GM23248 (cell line): ENCODE data around the gene CIROP. TPM values are rescaled to one million over a fixed set of nuclear protein-coding genes. Genes with fewer than 3 reads are reported as not detected.

Experiments used
- DNase-seq: peaks from one replicate; pipeline ENCODE4 v3.0.0-alpha.2; 2015
- H2AFZ ChIP-seq: fragments of 200-600 bp; sonication (generic); 2 replicates; pipeline ENCODE4 v1.6.1; 2016; ENCODE audit warnings: antibody characterized with exemption
- H3F3A ChIP-seq: fragments of 200-600 bp; sonication (generic); 2 replicates; pipeline ENCODE4 v1.6.1; 2016; ENCODE audit warnings: mild to moderate bottlenecking, antibody characterized with exemption, mixed run types; ENCODE audit not compliant: insufficient read depth
- H3K27ac ChIP-seq: fragments of 200-600 bp; sonication (generic); 2 replicates; pipeline ENCODE4 v1.5.1; 2016; ENCODE audit warnings: mild to moderate bottlenecking
- H3K27me3 ChIP-seq: fragments of 200-600 bp; sonication (generic); replicated peaks from 2 replicates; pipeline ENCODE4 v1.6.1; 2016; ENCODE audit warnings: mild to moderate bottlenecking; ENCODE audit not compliant: insufficient read depth
- H3K36me3 ChIP-seq: fragments of 200-600 bp; sonication (generic); 2 replicates; pipeline ENCODE4 v1.6.1; 2016; ENCODE audit warnings: low read depth, mild to moderate bottlenecking
- H3K4me1 ChIP-seq: fragments of 200-600 bp; sonication (generic); 2 replicates; pipeline ENCODE4 v1.6.1; 2016; ENCODE audit warnings: mild to moderate bottlenecking; ENCODE audit not compliant: insufficient read depth
- H3K4me2 ChIP-seq: fragments of 200-600 bp; sonication (generic); one replicate; pipeline ENCODE4 v1.6.1; 2016; ENCODE audit warnings: mild to moderate bottlenecking; ENCODE audit not compliant: unreplicated experiment
- H3K4me3 ChIP-seq: fragments of 200-600 bp; sonication (generic); 2 replicates; pipeline ENCODE4 v1.5.1; 2016; ENCODE audit warnings: mild to moderate bottlenecking
- H3K79me2 ChIP-seq: fragments of 200-600 bp; sonication (generic); 2 replicates; pipeline ENCODE4 v1.6.1; 2016; ENCODE audit warnings: mild to moderate bottlenecking; ENCODE audit not compliant: insufficient read depth
- H3K9ac ChIP-seq: fragments of 200-600 bp; sonication (generic); 2 replicates; pipeline ENCODE4 v1.6.1; 2016; ENCODE audit warnings: mild to moderate bottlenecking
- H3K9me2 ChIP-seq: fragments of 200-600 bp; sonication (generic); 2 replicates; pipeline ENCODE4 v1.6.1; 2016; ENCODE audit warnings: mixed run types, mild to moderate bottlenecking, moderate library complexity; ENCODE audit not compliant: insufficient read depth
- H3K9me3 ChIP-seq: fragments of 200-600 bp; sonication (generic); one replicate; pipeline ENCODE4 v1.6.1; 2017; ENCODE audit warnings: low read depth
- H4K20me1 ChIP-seq: fragments of 200-600 bp; sonication (generic); 2 replicates; pipeline ENCODE4 v1.6.0; 2016; ENCODE audit not compliant: insufficient read depth
- EZH2 ChIP-seq: fragments of 200-600 bp; sonication (generic); IDR thresholded peaks from 2 replicates; pipeline ENCODE4 v1.6.1; 2018; ENCODE audit warnings: antibody characterized with exemption, mild to moderate bottlenecking; ENCODE audit not compliant: insufficient read depth, poor library complexity, severe bottlenecking
- EZH2phosphoT487 ChIP-seq: fragments of 200-600 bp; sonication (generic); IDR thresholded peaks from 2 replicates; pipeline ENCODE4 v1.6.1; 2018; ENCODE audit warnings: antibody characterized with exemption, moderate library complexity, mild to moderate bottlenecking, low read depth; ENCODE audit not compliant: insufficient read depth
- WGBS, 2 experiments: methylation state at CpG; one replicate each; pipeline ENCODE4 v1.1.6; 2015 to 2017; ENCODE audit warnings: low lambda C conversion rate in 2 of 2, low coverage in 1 of 2; ENCODE audit errors: missing lambda C conversion rate in 2 of 2; 5-methylcytosine and 5-hydroxymethylcytosine counted together
- in situ Hi-C: fragments of 300-500 bp; cut with MboI; formaldehyde crosslinking; loops from 2 replicates; pipeline ENCODE4 v1.15.0; 2020
- polyA plus RNA-seq: library from polyadenylated mRNA; unstranded; fragments of >200 nt; fragmentation: Nextera tagmentation; extraction: Ambion mirVana; gene quantifications from 2 replicates; pipeline ENCODE4 v1.2.1, GENCODE V29; 2016
- total RNA-seq: library from RNA; depleted of rRNA; stranded (reverse); fragments of >200 nt; shearing (Covaris generic); gene quantifications from 2 replicates; pipeline ENCODE4 v1.2.3, GENCODE V29; 2014

Gene CIROP
- total and polyA plus RNA-seq, 2 experiments from 2014 or later: not detected

DNA sequence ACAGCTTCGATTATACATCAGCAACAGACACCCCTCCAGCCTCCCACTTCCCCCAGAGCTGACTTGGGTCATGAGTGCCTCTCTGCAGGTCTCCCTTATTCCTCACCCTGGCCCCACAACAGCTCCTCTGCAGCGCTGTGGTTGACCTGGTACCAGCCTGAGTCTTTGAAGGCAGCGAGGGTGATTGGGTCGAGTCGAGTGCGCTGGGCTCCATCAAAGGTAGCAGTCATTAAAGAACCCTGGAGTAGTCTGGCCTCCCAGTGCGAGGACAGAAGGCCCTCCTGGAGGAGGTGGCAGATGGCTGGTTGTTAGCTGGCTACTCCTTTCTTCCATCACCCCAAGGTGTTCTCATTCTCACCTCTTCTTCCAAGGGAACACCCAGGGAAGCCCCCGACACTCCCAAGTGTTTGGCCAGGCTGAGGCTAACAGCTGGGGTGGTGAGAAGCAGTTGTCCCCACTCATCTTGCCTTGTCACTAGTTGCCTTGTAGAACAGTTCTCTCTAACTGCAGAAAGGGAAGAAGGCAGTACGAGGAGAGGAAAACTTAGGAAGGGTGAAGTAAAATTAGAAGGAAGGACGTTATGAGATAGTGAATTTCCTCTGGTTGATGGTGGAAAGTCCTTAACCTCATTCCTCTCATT is 2.7 kb downstream of the CIROP start:
- no peak for DNase-seq
- H3K27ac ChIP-seq: no peak overlapping the region
- no peak overlapping the region for H2AFZ ChIP-seq
- peaks cover 35% of the 10 kb centered on the region for H3K79me2 ChIP-seq
- no peaks in the 10 kb centered on the region for H3K9me2 ChIP-seq
- no peak overlapping the region for H3K4me2 ChIP-seq
- H4K20me1 ChIP-seq: peaks cover 14% of the 10 kb centered on the region; the same call in 1 of the 2 replicates
- peaks cover 14% of the 10 kb centered on the region for H3F3A ChIP-seq
- H3K9ac ChIP-seq: no peak overlapping the region
- H3K4me3 ChIP-seq: no peak overlapping the region
- H3K36me3 ChIP-seq: peaks cover 15% of the 10 kb centered on the region; the same call in 1 of the 2 replicates
- in situ Hi-C loops: no loop called here
- TF ChIP-seq EZH2: no peak
- no peak for TF ChIP-seq EZH2phosphoT487
- no peaks in the 10 kb centered on the region for H3K9me3 ChIP-seq
- no peaks in the 10 kb centered on the region for H3K27me3 ChIP-seq
- peaks cover 12% of the 10 kb centered on the region for H3K4me1 ChIP-seq
- 63 to 66% methylated on average over 10 of the region's 10 CpGs for WGBS, 2 experiments

DNA sequence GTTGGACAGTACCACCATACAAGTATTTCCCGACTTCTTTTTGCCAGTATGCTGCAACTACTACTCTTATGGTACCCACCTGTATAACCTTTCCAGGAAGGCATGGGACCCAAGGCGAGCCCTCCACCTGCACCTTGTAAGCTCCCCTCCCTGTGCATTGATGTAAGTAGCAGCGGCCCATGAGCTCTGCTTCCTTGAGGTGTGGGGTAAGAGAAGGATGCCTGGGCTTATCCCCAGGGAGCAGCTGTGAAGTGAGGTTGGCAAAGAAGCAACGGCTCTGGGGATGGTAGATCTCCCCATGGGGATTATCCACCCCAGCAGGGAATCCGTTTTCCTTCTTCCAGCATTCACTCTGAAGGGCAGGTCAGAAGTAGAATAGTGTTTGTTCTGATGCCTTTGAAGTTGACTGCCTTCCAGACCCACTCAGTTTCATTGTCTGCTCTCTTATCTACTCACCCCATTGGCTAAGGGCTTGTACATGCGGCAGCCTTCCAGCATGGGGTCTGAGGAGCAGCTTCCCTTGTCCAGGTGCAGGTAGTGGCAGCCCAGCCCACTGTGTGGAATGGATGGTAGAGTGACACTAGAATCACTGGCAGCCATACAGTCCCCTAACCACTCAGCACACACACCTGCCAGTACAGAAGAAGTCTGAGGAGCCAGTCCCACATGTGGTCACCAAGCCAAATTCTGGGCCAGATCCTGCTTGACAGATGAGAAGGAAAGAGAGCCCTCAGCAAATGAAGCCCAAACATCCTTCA is 3.4 kb downstream of the CIROP start:
- in situ Hi-C loops: no loop called here

DNA sequence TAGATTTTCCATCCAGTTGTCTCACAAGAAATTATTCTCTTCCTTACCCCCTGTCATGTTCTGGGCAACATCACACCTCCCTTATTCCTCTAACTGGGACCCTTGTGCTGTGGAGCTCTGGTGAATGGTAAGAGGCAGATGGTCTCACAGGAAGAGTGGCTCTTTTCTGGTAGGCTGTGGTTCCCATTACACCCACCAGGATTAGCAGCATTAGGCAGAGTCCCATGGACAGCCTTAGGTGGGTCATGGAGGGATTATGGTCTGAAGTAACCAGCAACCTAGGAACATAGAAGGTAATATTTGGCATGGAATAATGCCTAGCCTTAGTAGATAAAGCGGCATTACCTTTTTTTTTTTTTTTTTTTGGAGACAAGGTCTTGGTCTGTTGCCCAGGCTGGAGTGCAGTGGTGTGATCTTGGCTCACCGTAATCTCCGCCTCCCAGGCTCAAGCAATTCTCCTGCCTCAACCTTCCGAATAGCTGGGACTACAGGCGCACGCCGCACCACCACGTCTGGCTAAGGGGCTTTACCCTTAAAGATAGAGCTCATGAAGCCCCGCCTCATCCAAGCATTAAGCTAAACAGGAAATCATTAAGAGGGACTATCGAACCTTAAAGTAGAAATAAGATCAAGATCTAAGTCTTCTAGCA is 5.5 kb downstream of the CIROP start:
- no peak overlapping the region for H3K4me2 ChIP-seq
- DNase-seq: no peak
- H3F3A ChIP-seq: peaks cover 23% of the 10 kb centered on the region
- H2AFZ ChIP-seq: no peak overlapping the region
- no peaks in the 10 kb centered on the region for H3K9me3 ChIP-seq
- H3K9me2 ChIP-seq: no peaks in the 10 kb centered on the region
- no peak overlapping the region for H3K27ac ChIP-seq
- H3K36me3 ChIP-seq: peaks cover 15% of the 10 kb centered on the region; the same call in 1 of the 2 replicates
- no peak overlapping the region for H3K4me3 ChIP-seq
- peaks cover 14% of the 10 kb centered on the region for H3K4me1 ChIP-seq
- peaks cover 18% of the 10 kb centered on the region; the same call in 1 of the 2 replicates for H4K20me1 ChIP-seq
- in situ Hi-C loops: no loop called here
- H3K79me2 ChIP-seq: peaks cover 54% of the 10 kb centered on the region
- 92 to 98% methylated on average over 10 of the region's 10 CpGs for WGBS, 2 experiments
- no peaks in the 10 kb centered on the region for H3K27me3 ChIP-seq
- no peak overlapping the region for H3K9ac ChIP-seq
- TF ChIP-seq EZH2: no peak
- TF ChIP-seq EZH2phosphoT487: no peak

More for the DNA sequence above, 3.4 kb downstream of the CIROP start:
- Histone ChIP-seq H3K4me2 (no peak overlapping the region), H4K20me1 (peaks cover 18% of the 10 kb centered on the region; the same call in 1 of the 2 replicates), H2AFZ (no peak overlapping the region), H3K4me1 (peaks cover 18% of the 10 kb centered on the region), H3K9ac (no peak overlapping the region), H3K27ac (no peak overlapping the region), H3F3A (peaks cover 14% of the 10 kb centered on the region), H3K4me3 (no peak overlapping the region), H3K36me3 (peaks cover 15% of the 10 kb centered on the region; the same call in 1 of the 2 replicates), H3K27me3 (no peaks in the 10 kb centered on the region), H3K9me2 (no peaks in the 10 kb centered on the region), H3K79me2 (peaks cover 42% of the 10 kb centered on the region), H3K9me3 (no peaks in the 10 kb centered on the region)
- TF ChIP-seq EZH2phosphoT487 (no peak), EZH2 (no peak)
- no peak for DNase-seq
- WGBS, 2 experiments: 65 to 67% methylated on average over 6 of the region's 6 CpGs

- H3K9ac ChIP-seq: no peak overlapping the region
- no peak for TF ChIP-seq EZH2
- no peak for TF ChIP-seq EZH2phosphoT487
- in situ Hi-C loops: no loop called here
- H3K79me2 ChIP-seq: peaks cover 69% of the 10 kb centered on the region
- H3K9me2 ChIP-seq: no peaks in the 10 kb centered on the region
- WGBS, 2 experiments: 97 to 98% methylated on average over 7 of the region's 7 CpGs
- H3K9me3 ChIP-seq: no peaks in the 10 kb centered on the region
- peak overlapping the region; percentile 98; the same call in 1 of the 2 replicates for H3K4me3 ChIP-seq
- H3K4me2 ChIP-seq: no peak overlapping the region
- H3K4me1 ChIP-seq: peaks cover 24% of the 10 kb centered on the region
- peaks cover 18% of the 10 kb centered on the region; the same call in 1 of the 2 replicates for H4K20me1 ChIP-seq
- peaks cover 25% of the 10 kb centered on the region for H3F3A ChIP-seq
- H3K36me3 ChIP-seq: peaks cover 19% of the 10 kb centered on the region; the same call in 1 of the 2 replicates
- no peak overlapping the region for H3K27ac ChIP-seq
- H3K27me3 ChIP-seq: no peaks in the 10 kb centered on the region
- no peak for DNase-seq
- no peak overlapping the region for H2AFZ ChIP-seq
These were observed 7.0 kb downstream of the CIROP start for GRCh38 chr14:23097786-23098185.
